Keratinocyte (primary cell): ENCODE results near the gene NELL1.

Experiments used
- CTCF ChIP-seq, 3 experiments: IDR thresholded peaks in 1 of 3; conservative IDR thresholded peaks in 1 of 3; optimal IDR thresholded peaks in 1 of 3; 2 replicates in 2 of 3; 3 replicates in 1 of 3; pipeline versions ENCODE3 to v1.5.1; 2011; ENCODE audit warnings: low read length in 3 of 3, mild to moderate bottlenecking in 3 of 3, moderate library complexity in 2 of 3, control low read depth in 1 of 3, inconsistent platforms in 1 of 3; ENCODE audit not compliant: insufficient read depth in 2 of 3; ENCODE audit errors: extremely low read depth in 1 of 3
- EZH2 ChIP-seq: IDR thresholded peaks from one replicate; pipeline ENCODE4 v1.6.1; 2012; ENCODE audit warnings: inconsistent platforms, mild to moderate bottlenecking, low read length, moderate library complexity

- TF ChIP-seq EZH2 (no peak), CTCF (optimal IDR thresholded peaks at IDR 0.05 in 1 of 3, IDR thresholded peaks at IDR 0.05 in 1 of 3, conservative IDR thresholded peaks at IDR 0.05 in 1 of 3; ENCODE audit: extremely low read depth in 1 of 3, insufficient read depth in 2 of 3, low read length in 3 of 3) (no peak)
Measured at GRCh38 chr11:20962581-20962980, 293.2 kb downstream of the NELL1 start.
